Upper lobe of left lung (tissue), 6 donors: Measurements from ENCODE around the gene ADAM19. TPM values are rescaled to one million over a fixed set of nuclear protein-coding genes. Genes with fewer than 3 reads are reported as not detected.
A peak's percentile ranks its signal among the peaks of the same experiment; 100 is the strongest.

Experiments
- ATAC-seq, 2 donors: fragments of 200-7000 bp; cut with Tn5 transposase; one replicate each; pipeline ENCODE4 v1.9.1; 2022; ENCODE audit warnings: mild to moderate bottlenecking in 2 of 2, moderate library complexity in 2 of 2; ENCODE audit not compliant: low FRiP score in 2 of 2
- DNase-seq, 2 donors: peaks; one replicate each; pipeline ENCODE4 v3.0.0-alpha.2; 2019 to 2020
- H3K27ac ChIP-seq, 4 donors: fragments of 200-600 bp; sonication (generic); one replicate each; pipeline ENCODE4 v1.5.1; 2016 to 2019
- H3K27me3 ChIP-seq, 4 donors: fragments of 200-600 bp; sonication (generic); one replicate each; pipeline ENCODE4 v1.5.1; 2017 to 2019
- H3K36me3 ChIP-seq, 4 donors: fragments of 200-600 bp; sonication (generic); one replicate each; pipeline ENCODE4 v1.5.1; 2016 to 2019
- H3K4me1 ChIP-seq, 4 donors: fragments of 200-600 bp; sonication (generic); one replicate each; pipeline ENCODE4 v1.5.1; 2018 to 2019
- H3K4me3 ChIP-seq, 4 donors: fragments of 200-600 bp; sonication (generic); one replicate each; pipeline ENCODE4 v1.5.1; 2017 to 2019; ENCODE audit warnings: mild to moderate bottlenecking in 2 of 4, moderate library complexity in 1 of 4
- H3K9me3 ChIP-seq, 4 donors: fragments of 200-600 bp; sonication (generic); one replicate each; pipeline ENCODE4 v1.5.1; 2018 to 2019
- CTCF ChIP-seq, 6 experiments: fragments of 450-650 bp in 4 of 6; fragments of 200-600 bp in 2 of 6; sonication (generic) in 2 of 6; IDR thresholded peaks; one replicate each; pipeline ENCODE4 v1.5.1; 2016 to 2019; ENCODE audit warnings: antibody characterized with exemption in 6 of 6
- EP300 ChIP-seq, 4 donors: sonication (generic); formaldehyde crosslinking; IDR thresholded peaks; one replicate each; pipeline ENCODE4 v1.5.1; 2017; ENCODE audit warnings: antibody characterized with exemption in 4 of 4, control low read depth in 2 of 4
- POLR2A ChIP-seq, 4 donors: fragments of 450-650 bp; IDR thresholded peaks; one replicate each; pipeline ENCODE4 v1.5.1; 2016 to 2017; ENCODE audit warnings: antibody characterized with exemption in 4 of 4, mild to moderate bottlenecking in 2 of 4
- POLR2AphosphoS5 ChIP-seq, 2 donors: sonication (generic); formaldehyde crosslinking; IDR thresholded peaks; one replicate each; pipeline ENCODE4 v1.5.1; 2017; ENCODE audit warnings: antibody characterized with exemption in 2 of 2
- WGBS, 2 donors: methylation state at CpG; one replicate each; pipeline ENCODE4 v1.1.5; 2017 to 2018; 5-methylcytosine and 5-hydroxymethylcytosine counted together
- total RNA-seq, 6 donors: library from RNA; depleted of rRNA in 4 of 6; stranded (reverse); fragments of >200 nt in 4 of 6; gene quantifications; one replicate each; pipeline versions ENCODE4 v1.1.0 to v1.2.1, GENCODE V29; 2016 to 2021
- donor health status: DM: no; HTN: no; CAD: no; lungs with moderate emphysema.
- donor health status: DM: no; HTN: yes; CAD: no; lungs with severe emphysema.

The ADAM19 gene
- total RNA-seq, 6 donors from 2014 or later: 5.5 to 17.0 (median 7.1) TPM

- H3K27ac ChIP-seq: peak overlapping the region in 3 of 4 donors; percentile 16 to 62 (median 46)
- TF ChIP-seq POLR2A (IDR thresholded peaks at IDR 0.05): no peak
- peak in 1 of 2 donors; percentile 43 for TF ChIP-seq POLR2AphosphoS5 (IDR thresholded peaks at IDR 0.05)
- no peaks in the 10 kb centered on the region for H3K9me3 ChIP-seq
- peaks cover 0 to 5% (median 0%) of the 10 kb centered on the region in 4 donors for H3K36me3 ChIP-seq
- H3K4me3 ChIP-seq: no peak overlapping the region
- no peaks in the 10 kb centered on the region for H3K27me3 ChIP-seq
- ATAC-seq: peak; percentile 64 to 92
- H3K4me1 ChIP-seq: peaks cover 2 to 10% (median 5%) of the 10 kb centered on the region in 4 donors
- DNase-seq: no peak
- 82 to 91% methylated on average over 3 to 6 of the region's 6 CpGs for WGBS, 2 donors
These were observed 40.3 kb downstream of the ADAM19 start for GRCh38 chr5:157535042-157535865.

- ATAC-seq: no peak
- H3K27ac ChIP-seq: no peak overlapping the region
These were observed 42.5 kb downstream of the ADAM19 start for GRCh38 chr5:157533011-157533481.

DNA sequence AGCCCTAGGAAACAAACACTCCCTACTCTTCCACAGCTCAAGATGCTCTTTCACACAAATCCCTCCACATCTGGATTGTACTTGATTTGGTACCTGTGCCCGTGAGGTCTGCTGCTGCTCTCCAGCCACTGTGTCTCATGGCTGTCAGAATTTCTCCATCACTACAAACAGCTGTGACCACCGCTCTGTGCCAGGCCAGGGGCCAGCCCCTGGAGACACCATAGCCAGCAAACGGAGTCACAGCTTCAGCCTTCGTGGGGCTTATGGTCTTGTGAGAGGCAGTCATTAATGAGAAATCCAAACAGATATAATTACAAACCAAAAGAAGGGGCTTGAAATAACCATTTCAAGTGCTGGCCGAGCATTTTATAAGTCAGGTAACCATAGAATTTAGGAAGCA lies 43.6 kb downstream of the ADAM19 start:
- H3K4me3 ChIP-seq: no peak overlapping the region
- peak in 1 of 2 donors; percentile 14 for DNase-seq
- no peaks in the 10 kb centered on the region for H3K9me3 ChIP-seq
- H3K36me3 ChIP-seq: peaks cover 0 to 5% (median 0%) of the 10 kb centered on the region in 4 donors
- TF ChIP-seq POLR2AphosphoS5 (IDR thresholded peaks at IDR 0.05) (no peak), EP300 (IDR thresholded peaks at IDR 0.05) (no peak), POLR2A (IDR thresholded peaks at IDR 0.05) (no peak), CTCF (IDR thresholded peaks at IDR 0.05) (no peak)
- H3K27me3 ChIP-seq: no peaks in the 10 kb centered on the region
- no peak for ATAC-seq
- no peak overlapping the region for H3K27ac ChIP-seq
- 85 to 88% methylated on average over 5 of the region's 5 CpGs for WGBS, 2 donors
- H3K4me1 ChIP-seq: peaks cover 5 to 19% (median 13%) of the 10 kb centered on the region in 4 donors

More at GRCh38 chr5:157533011-157533481, 42.5 kb downstream of the ADAM19 start:
- Histone ChIP-seq H3K27me3 (no peaks in the 10 kb centered on the region), H3K4me3 (no peak overlapping the region), H3K36me3 (peaks cover 0 to 5% (median 0%) of the 10 kb centered on the region in 4 donors), H3K4me1 (peaks cover 5 to 17% (median 11%) of the 10 kb centered on the region in 4 donors), H3K9me3 (no peaks in the 10 kb centered on the region)
- DNase-seq: no peak
- TF ChIP-seq EP300 (IDR thresholded peaks at IDR 0.05) (no peak), POLR2A (IDR thresholded peaks at IDR 0.05) (no peak), POLR2AphosphoS5 (IDR thresholded peaks at IDR 0.05) (no peak), CTCF (IDR thresholded peaks at IDR 0.05) (no peak)
- WGBS, 2 donors: 68 to 75% methylated on average over 5 to 7 of the region's 7 CpGs

GRCh38 chr5:157530226-157530972 lies 45.2 kb downstream of the ADAM19 start:
- Histone ChIP-seq H3K4me1 (peaks cover 5 to 17% (median 13%) of the 10 kb centered on the region in 4 donors), H3K9me3 (no peaks in the 10 kb centered on the region), H3K36me3 (no peaks in the 10 kb centered on the region), H3K27me3 (no peaks in the 10 kb centered on the region), H3K27ac (peak overlapping the region in 1 of 4 donors; percentile 35), H3K4me3 (no peak overlapping the region)
- TF ChIP-seq EP300 (IDR thresholded peaks at IDR 0.05) (no peak), POLR2A (IDR thresholded peaks at IDR 0.05) (no peak), CTCF (IDR thresholded peaks at IDR 0.05) (no peak), POLR2AphosphoS5 (IDR thresholded peaks at IDR 0.05) (no peak)
- peak in 1 of 2 donors; percentile 50 for DNase-seq
- no peak for ATAC-seq
- WGBS, 2 donors: 80 to 84% methylated on average over 13 of the region's 13 CpGs

GRCh38 chr5:157529002-157529401 lies 46.6 kb downstream of the ADAM19 start:
- Histone ChIP-seq H3K4me3 (no peak overlapping the region), H3K9me3 (no peaks in the 10 kb centered on the region), H3K27ac (no peak overlapping the region), H3K36me3 (no peaks in the 10 kb centered on the region), H3K4me1 (peaks cover 5 to 16% (median 13%) of the 10 kb centered on the region in 4 donors), H3K27me3 (no peaks in the 10 kb centered on the region)
- ATAC-seq (no peak), DNase-seq (no peak)
- WGBS, 2 donors: 89 to 90% methylated on average over 1 of the region's 1 CpG
- TF ChIP-seq POLR2AphosphoS5 (IDR thresholded peaks at IDR 0.05): no peak
- no peak for TF ChIP-seq EP300 (IDR thresholded peaks at IDR 0.05)
- no peak for TF ChIP-seq POLR2A (IDR thresholded peaks at IDR 0.05)
- TF ChIP-seq CTCF (IDR thresholded peaks at IDR 0.05): no peak
